Right lobe of liver (tissue), 6 donors: ENCODE data around the gene DERL3. TPM values are rescaled to one million over a fixed set of nuclear protein-coding genes. Genes with fewer than 3 reads are reported as not detected.

ENCODE experiments used
- ATAC-seq, 4 donors: fragments of 200-7000 bp; cut with Tn5 transposase; one replicate each; pipeline ENCODE4 v1.9.1; 2020; ENCODE audit warnings: mild to moderate bottlenecking in 4 of 4, moderate library complexity in 4 of 4
- DNase-seq, 3 donors: peaks; one replicate each; pipeline ENCODE4 v3.0.0-alpha.2; 2020
- H3K27ac ChIP-seq, 3 donors: fragments of 200-600 bp; one replicate each; pipeline ENCODE4 v1.8.0; 2022
- H3K27me3 ChIP-seq, 2 donors: fragments of 200-600 bp; one replicate each; pipeline ENCODE4 v1.8.0; 2022
- H3K36me3 ChIP-seq, 4 donors: fragments of 200-600 bp; sonication (generic) in 1 of 4; one replicate each; pipeline versions ENCODE4 v1.5.1 to v1.8.0; 2017 to 2022; ENCODE audit warnings: control low read depth in 1 of 4
- H3K4me1 ChIP-seq, 4 donors: fragments of 200-600 bp; sonication (generic) in 1 of 4; one replicate each; pipeline versions ENCODE4 v1.5.1 to v1.8.0; 2017 to 2022; ENCODE audit warnings: control low read depth in 1 of 4
- H3K4me3 ChIP-seq, 3 donors: fragments of 200-600 bp; one replicate each; pipeline ENCODE4 v1.8.0; 2022
- H3K9me3 ChIP-seq, 4 donors: fragments of 200-600 bp; sonication (generic) in 1 of 4; one replicate each; pipeline versions ENCODE4 v1.5.1 to v1.8.0; 2017 to 2022; ENCODE audit warnings: control low read depth in 1 of 4
- POLR2A ChIP-seq: fragments of 450-650 bp; IDR thresholded peaks from one replicate; pipeline ENCODE4 v1.6.1; 2017; ENCODE audit warnings: antibody characterized with exemption, mild to moderate bottlenecking
- WGBS: methylation state at CpG from one replicate; pipeline ENCODE4 v1.1.6; 2018; ENCODE audit warnings: low coverage, low lambda C conversion rate; ENCODE audit not compliant: insufficient coverage; ENCODE audit errors: missing lambda C conversion rate; 5-methylcytosine and 5-hydroxymethylcytosine counted together
- intact Hi-C, 2 donors: fragments of 100-400 bp; cut with DNase I; formaldehyde crosslinking; loops; one replicate each; pipeline versions ENCODE4 v1.11.2 to v1.14.1; 2022
- total RNA-seq, 6 experiments: library from RNA; depleted of rRNA in 2 of 6; stranded (reverse); fragments of >200 nt in 2 of 6; fragmentation: NEBNext Ultra II Directional in 3 of 6; extraction: Animal tissue kit (Norgen Biotek cat#: 25700) in 3 of 6; gene quantifications; one replicate each; pipeline versions ENCODE4 v1.1.0 to v1.2.4, GENCODE V29; 2016 to 2023
- TF ChIP-seq, protein P1 (sequence below), 4 donors: fragments of 200-600 bp in 3 of 4; fragments of 450-650 bp in 1 of 4; IDR thresholded peaks; one replicate each; pipeline versions ENCODE4 v1.5.1 to v1.8.0; 2016 to 2022; ENCODE audit warnings: antibody characterized with exemption in 4 of 4, mild to moderate bottlenecking in 2 of 4
- donor health status: DM: no; HTN: yes; CAD: no.
- donor health status: DM: no; HTN: no; CAD: no.
- donor health status: DM: no; HTN: no; CAD: no.
- donor health status: DM: no; HTN: yes; CAD: no.
- donor health status: DM: no; HTN: yes; CAD: no.

The DERL3 gene
- total RNA-seq, 6 experiments from 2014 or later, result 1.1 to 7.1 (median 4.1) TPM

DNA sequence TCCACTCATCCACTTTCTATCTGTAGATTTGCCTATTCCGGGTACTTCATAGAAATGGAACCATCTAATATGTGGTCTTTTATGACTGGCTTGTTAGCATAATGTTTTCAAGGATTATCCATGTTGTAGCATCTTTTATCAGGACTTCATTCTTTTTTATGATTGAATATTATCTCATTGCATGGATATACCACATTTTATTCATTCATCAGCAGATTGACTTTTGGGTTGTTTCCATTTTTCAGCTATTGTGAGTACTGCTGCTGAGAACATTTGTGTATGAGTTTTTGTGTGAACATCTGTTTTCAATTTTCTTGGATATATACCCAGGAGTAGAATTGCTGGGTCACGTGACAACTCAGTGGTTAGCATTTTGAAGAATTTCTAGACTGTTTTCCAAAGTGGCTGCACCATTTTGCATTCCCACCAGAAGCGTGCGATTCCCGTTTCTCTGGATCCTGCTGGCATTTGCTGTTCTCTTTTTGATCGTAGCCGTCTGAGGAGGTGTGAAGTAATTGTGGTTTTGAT lies 8.9 kb downstream of the DERL3 start:
- Histone ChIP-seq H3K4me1 (peaks cover 0 to 24% (median 0%) of the 10 kb centered on the region in 4 donors), H3K27ac (no peak overlapping the region), H3K36me3 (peaks cover 0 to 15% (median 8%) of the 10 kb centered on the region in 4 donors), H3K9me3 (no peaks in the 10 kb centered on the region), H3K27me3 (no peaks in the 10 kb centered on the region), H3K4me3 (no peak overlapping the region)
- 82% methylated on average over 6 of the region's 7 CpGs for WGBS
- DNase-seq (peak in 1 of 3 donors; percentile 7), ATAC-seq (no peak)
- TF ChIP-seq, protein P1, sequence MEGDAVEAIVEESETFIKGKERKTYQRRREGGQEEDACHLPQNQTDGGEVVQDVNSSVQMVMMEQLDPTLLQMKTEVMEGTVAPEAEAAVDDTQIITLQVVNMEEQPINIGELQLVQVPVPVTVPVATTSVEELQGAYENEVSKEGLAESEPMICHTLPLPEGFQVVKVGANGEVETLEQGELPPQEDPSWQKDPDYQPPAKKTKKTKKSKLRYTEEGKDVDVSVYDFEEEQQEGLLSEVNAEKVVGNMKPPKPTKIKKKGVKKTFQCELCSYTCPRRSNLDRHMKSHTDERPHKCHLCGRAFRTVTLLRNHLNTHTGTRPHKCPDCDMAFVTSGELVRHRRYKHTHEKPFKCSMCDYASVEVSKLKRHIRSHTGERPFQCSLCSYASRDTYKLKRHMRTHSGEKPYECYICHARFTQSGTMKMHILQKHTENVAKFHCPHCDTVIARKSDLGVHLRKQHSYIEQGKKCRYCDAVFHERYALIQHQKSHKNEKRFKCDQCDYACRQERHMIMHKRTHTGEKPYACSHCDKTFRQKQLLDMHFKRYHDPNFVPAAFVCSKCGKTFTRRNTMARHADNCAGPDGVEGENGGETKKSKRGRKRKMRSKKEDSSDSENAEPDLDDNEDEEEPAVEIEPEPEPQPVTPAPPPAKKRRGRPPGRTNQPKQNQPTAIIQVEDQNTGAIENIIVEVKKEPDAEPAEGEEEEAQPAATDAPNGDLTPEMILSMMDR (IDR thresholded peaks at IDR 0.05), result no peak
- TF ChIP-seq POLR2A, result no peak
- intact Hi-C loops, result no loop called here

DNA sequence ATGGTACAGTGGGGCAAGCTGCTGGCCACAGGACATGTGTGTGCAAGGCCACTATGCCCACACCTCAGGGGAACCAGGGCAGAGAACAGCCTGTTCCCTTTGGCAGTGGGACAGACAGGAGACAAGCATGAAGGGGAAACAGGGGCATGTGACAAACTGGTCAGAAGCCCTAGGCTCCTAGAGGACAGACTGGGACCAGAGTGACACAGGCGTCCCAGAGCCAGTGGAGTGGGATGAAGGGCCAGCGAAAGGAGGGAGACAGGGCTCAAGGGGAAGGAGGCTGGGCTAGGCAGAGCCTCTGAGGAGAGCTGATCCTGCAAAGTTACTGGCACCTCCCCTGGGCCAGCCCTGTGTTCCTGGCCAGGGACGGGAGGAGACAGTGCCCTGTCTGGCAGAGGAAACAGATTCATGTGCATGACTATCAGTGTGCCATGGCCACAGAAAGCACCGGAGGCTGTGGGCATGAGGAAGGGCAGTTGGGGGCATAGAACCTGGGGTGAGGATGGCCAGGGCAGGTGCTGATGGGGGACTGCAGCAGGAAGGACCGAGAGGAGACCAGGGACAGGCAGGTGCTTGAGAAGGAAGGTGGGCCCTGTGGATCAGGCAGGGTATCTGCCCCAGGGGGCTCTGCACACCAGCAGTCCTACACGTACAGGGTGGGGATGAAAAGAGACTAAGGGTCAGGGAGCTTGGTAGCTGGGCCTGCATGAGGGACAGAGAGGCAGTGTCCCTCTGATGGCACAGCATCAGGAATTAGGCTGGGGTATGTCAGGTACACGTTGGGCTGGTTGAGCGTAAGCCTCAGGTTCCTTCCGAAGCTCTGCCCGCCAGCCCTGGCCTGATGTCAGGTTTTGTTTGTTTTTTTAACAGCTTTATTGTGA lies 9.8 kb downstream of the DERL3 start:
- intact Hi-C loops, result no loop called here
- DNase-seq (peak in 2 of 3 donors; percentile 81 to 86), ATAC-seq (peak; percentile 50 to 86 (median 74))
- Histone ChIP-seq H3K4me3 (no peak overlapping the region), H3K27me3 (no peaks in the 10 kb centered on the region), H3K36me3 (peaks cover 0 to 15% (median 7%) of the 10 kb centered on the region in 4 donors), H3K27ac (peak overlapping the region in 1 of 3 donors; percentile 53), H3K4me1 (peaks cover 0 to 24% (median 0%) of the 10 kb centered on the region in 4 donors), H3K9me3 (no peaks in the 10 kb centered on the region)
- WGBS, result 28% methylated on average over 2 of the region's 10 CpGs
- no peak for TF ChIP-seq POLR2A
- TF ChIP-seq, protein P1 (IDR thresholded peaks at IDR 0.05), result no peak

DNA sequence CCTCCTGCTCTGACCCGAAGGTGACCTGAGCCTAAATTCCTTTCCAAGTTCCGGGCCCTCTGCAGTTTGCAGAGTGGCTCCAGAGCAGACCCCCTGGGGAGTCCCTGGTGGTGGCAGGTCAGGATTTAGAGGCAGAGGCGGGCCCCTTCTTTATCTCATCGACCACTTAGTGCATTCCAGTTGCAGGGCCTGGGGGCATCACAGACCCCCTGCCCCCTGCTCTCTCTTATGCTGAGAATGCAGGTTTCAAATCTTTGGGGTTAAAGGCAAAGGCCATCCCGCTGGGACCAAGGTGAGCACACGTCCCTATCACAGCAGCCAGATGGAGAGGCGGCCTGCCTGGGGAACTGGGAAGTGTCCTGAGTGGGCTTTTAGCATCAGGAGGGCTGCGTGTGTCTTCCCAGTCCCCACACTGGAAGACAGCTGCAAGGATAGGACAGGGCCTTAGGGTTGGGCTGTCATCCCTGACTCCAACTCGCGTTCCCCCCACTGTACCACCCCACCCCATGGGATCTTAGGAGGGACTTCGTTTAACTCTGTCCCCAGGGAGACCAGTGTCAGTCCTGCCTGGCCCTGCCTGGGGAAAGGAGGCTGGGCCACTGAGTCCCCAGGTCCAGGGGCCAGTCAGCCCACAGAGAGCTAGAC lies 11.3 kb downstream of the DERL3 start:
- intact Hi-C loops, result no loop called here
- peak in 2 of 3 donors; percentile 6 to 35 for DNase-seq
- no peak for ATAC-seq
- no peak for TF ChIP-seq POLR2A
- TF ChIP-seq, protein P1 (IDR thresholded peaks at IDR 0.05), result no peak
- H3K4me1 ChIP-seq, result peaks cover 0 to 24% (median 0%) of the 10 kb centered on the region in 4 donors
- peaks cover 0 to 13% (median 7%) of the 10 kb centered on the region in 4 donors for H3K36me3 ChIP-seq
- 70% methylated on average over 5 of the region's 11 CpGs for WGBS
- H3K27me3 ChIP-seq, result no peaks in the 10 kb centered on the region
- no peak overlapping the region for H3K27ac ChIP-seq
- no peaks in the 10 kb centered on the region for H3K9me3 ChIP-seq
- no peak overlapping the region for H3K4me3 ChIP-seq

DNA sequence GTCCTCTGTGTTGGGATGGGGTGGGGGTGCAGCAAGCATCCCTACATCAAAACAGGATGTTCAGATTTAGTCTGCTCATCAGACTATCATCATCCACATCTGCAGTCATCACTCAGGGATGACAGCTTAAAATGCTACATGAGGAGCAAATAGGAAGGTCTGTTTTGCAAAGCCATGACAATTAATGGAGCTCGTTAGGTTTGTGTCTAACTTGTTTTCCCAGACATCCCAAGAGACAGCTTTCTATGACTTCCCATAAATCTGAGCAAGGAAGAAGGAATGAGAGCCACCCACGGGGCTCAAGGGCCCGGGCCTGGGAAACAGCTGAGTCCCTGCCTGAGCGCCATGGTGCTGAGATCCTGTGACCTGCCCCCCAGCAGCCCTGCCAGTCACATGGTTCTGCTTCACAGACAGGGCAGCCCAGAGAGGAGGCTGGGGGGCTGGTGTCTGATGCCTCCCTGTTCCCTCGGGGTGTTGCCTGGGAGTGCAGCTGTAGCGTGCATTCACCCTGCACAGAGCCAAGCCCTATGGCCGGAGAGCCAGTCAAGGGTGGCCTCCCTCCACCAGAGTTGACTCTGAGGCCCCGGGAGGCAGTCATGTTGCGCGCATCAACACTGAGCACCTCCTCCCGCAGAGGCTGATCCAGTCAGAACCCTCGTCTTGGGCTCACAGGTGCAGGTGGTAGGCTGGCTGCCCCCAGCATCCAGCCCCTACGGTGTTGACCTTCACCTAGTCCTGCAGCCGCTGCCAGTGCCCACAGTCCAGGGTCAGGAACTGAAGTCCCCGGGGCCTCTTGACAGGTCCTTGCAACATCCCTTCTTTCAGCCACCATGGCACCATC lies 12.1 kb downstream of the DERL3 start:
- H3K4me1 ChIP-seq, result peaks cover 0 to 24% (median 0%) of the 10 kb centered on the region in 4 donors
- peak in 1 of 4 donors; percentile 17 for ATAC-seq
- intact Hi-C loops, result no loop called here
- no peak for TF ChIP-seq POLR2A
- TF ChIP-seq, protein P1 (IDR thresholded peaks at IDR 0.05), result no peak
- H3K36me3 ChIP-seq, result peaks cover 0 to 13% (median 7%) of the 10 kb centered on the region in 4 donors
- no peak overlapping the region for H3K4me3 ChIP-seq
- WGBS, result 78% methylated on average over 1 of the region's 15 CpGs
- peak in 2 of 3 donors; percentile 55 to 59 for DNase-seq
- no peaks in the 10 kb centered on the region for H3K9me3 ChIP-seq
- no peaks in the 10 kb centered on the region for H3K27me3 ChIP-seq
- H3K27ac ChIP-seq, result no peak overlapping the region
